OCI-LY7 (cell line): Measurements from ENCODE around the gene SGF29.
"Not testable (repeated sequence)": the region's sequence is repeated elsewhere in the genome, so short reads cannot be mapped to it uniquely, and the experiment has no call there.

Experiments used
- EZH2phosphoT487 ChIP-seq: fragments of 200-600 bp; sonication (generic); IDR thresholded peaks from 2 replicates; pipeline ENCODE4 v1.6.1; 2018; ENCODE audit warnings: low read depth, borderline replicate concordance, mild to moderate bottlenecking, mixed run types, antibody characterized with exemption, low read length, moderate library complexity, mixed read lengths
- TF ChIP-seq, protein P1 (sequence below): fragments of 200-600 bp; sonication (generic); conservative IDR thresholded peaks from 2 replicates; pipeline ENCODE4 v1.5.1; 2014; ENCODE audit warnings: mild to moderate bottlenecking, antibody characterized with exemption, low read length, moderate library complexity, mixed read lengths

DNA sequence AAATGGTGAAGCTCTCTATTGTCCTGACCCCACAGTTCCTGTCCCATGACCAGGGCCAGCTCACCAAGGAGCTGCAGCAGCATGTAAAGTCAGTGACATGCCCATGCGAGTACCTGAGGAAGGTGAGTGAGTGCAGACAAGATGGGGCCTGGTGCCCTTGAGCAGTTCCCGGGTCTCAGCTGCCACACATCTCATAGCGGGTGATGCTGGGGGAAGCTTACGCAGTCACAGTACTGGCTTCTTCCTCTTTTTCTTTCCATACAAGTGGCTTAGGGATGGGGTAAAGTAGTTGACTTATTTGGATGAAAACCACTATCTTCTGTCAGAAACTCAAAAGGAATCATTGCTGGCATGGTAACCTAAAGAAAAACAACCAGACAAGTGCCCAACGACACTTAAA is 84.6 kb downstream of the SGF29 start:
- TF ChIP-seq, protein P1, sequence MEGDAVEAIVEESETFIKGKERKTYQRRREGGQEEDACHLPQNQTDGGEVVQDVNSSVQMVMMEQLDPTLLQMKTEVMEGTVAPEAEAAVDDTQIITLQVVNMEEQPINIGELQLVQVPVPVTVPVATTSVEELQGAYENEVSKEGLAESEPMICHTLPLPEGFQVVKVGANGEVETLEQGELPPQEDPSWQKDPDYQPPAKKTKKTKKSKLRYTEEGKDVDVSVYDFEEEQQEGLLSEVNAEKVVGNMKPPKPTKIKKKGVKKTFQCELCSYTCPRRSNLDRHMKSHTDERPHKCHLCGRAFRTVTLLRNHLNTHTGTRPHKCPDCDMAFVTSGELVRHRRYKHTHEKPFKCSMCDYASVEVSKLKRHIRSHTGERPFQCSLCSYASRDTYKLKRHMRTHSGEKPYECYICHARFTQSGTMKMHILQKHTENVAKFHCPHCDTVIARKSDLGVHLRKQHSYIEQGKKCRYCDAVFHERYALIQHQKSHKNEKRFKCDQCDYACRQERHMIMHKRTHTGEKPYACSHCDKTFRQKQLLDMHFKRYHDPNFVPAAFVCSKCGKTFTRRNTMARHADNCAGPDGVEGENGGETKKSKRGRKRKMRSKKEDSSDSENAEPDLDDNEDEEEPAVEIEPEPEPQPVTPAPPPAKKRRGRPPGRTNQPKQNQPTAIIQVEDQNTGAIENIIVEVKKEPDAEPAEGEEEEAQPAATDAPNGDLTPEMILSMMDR: not testable (repeated sequence)
- TF ChIP-seq EZH2phosphoT487: not testable (repeated sequence)
